Fibroblast of lung (primary cell): Measurements from ENCODE around the gene PMAIP1. TPM values are rescaled to one million over a fixed set of nuclear protein-coding genes. Genes with fewer than 3 reads are reported as not detected.

Source experiments
- DNase-seq, 2 donors: peaks; one replicate each; pipeline versions ENCODE4 v3.0.0 to v3.0.0-alpha.2; 2010; ENCODE audit warnings: low read depth in 2 of 2
- H2AFZ ChIP-seq: 2 replicates; pipeline ENCODE4 v1.5.1; 2012; ENCODE audit warnings: low read length, control low read depth, inconsistent platforms
- H3K27ac ChIP-seq: 2 replicates; pipeline ENCODE4 v1.5.1; 2011; ENCODE audit warnings: low read length, control low read depth; ENCODE audit not compliant: insufficient read depth
- H3K27me3 ChIP-seq: 2 replicates; pipeline ENCODE4 v1.5.1; 2011; ENCODE audit warnings: mild to moderate bottlenecking, low read length; ENCODE audit not compliant: control insufficient read depth, insufficient read depth
- H3K36me3 ChIP-seq: 2 replicates; pipeline ENCODE4 v1.5.1; 2011; ENCODE audit warnings: low read length; ENCODE audit not compliant: control insufficient read depth, insufficient read depth
- H3K4me1 ChIP-seq: 2 replicates; pipeline ENCODE4 v1.5.1; 2011; ENCODE audit warnings: low read length; ENCODE audit not compliant: control insufficient read depth, insufficient read depth; ENCODE audit errors: extremely low read depth
- H3K4me2 ChIP-seq: 2 replicates; pipeline ENCODE4 v1.5.1; 2011; ENCODE audit warnings: low read length, control low read depth; ENCODE audit not compliant: insufficient read depth; ENCODE audit errors: extremely low read depth
- H3K4me3 ChIP-seq, 4 experiments: fragments of 200-600 bp in 1 of 4; sonication (generic) in 1 of 4; replicated peaks in 1 of 4; 2 replicates each; pipeline ENCODE4 v1.5.1; 2011 to 2016; ENCODE audit warnings: low read length in 4 of 4, low read depth in 3 of 4, mild to moderate bottlenecking in 3 of 4, control low read depth in 2 of 4, inconsistent platforms in 1 of 4, mixed read lengths in 1 of 4; ENCODE audit not compliant: insufficient read depth in 1 of 4; ENCODE audit errors: control extremely low read depth in 1 of 4
- H3K79me2 ChIP-seq: 2 replicates; pipeline ENCODE4 v1.5.1; 2012; ENCODE audit warnings: mild to moderate bottlenecking, low read length, inconsistent platforms; ENCODE audit not compliant: control insufficient read depth, insufficient read depth
- H3K9ac ChIP-seq: 2 replicates; pipeline ENCODE4 v1.5.1; 2011; ENCODE audit warnings: mild to moderate bottlenecking, low read length, control low read depth; ENCODE audit not compliant: insufficient read depth
- H3K9me3 ChIP-seq: 2 replicates; pipeline ENCODE4 v1.5.1; 2012; ENCODE audit warnings: low read depth, low read length; ENCODE audit not compliant: control insufficient read depth, insufficient read depth
- H4K20me1 ChIP-seq: 2 replicates; pipeline ENCODE4 v1.5.1; 2011; ENCODE audit warnings: low read length; ENCODE audit not compliant: control insufficient read depth, insufficient read depth; ENCODE audit errors: extremely low read depth
- CTCF ChIP-seq, 2 donors: IDR thresholded peaks in 1 of 2; conservative IDR thresholded peaks in 1 of 2; 1 replicate in 1 of 2; 2 replicates in 1 of 2; pipeline ENCODE4 v1.5.1; 2011 to 2012; ENCODE audit warnings: low read length in 2 of 2, control low read depth in 1 of 2, inconsistent platforms in 1 of 2, low read depth in 1 of 2, mild to moderate bottlenecking in 1 of 2
- EZH2 ChIP-seq: IDR thresholded peaks from 2 replicates; pipeline ENCODE4 v1.5.1; 2012; ENCODE audit warnings: low read length, control low read depth, mild to moderate bottlenecking; ENCODE audit errors: missing control alignments
- polyA plus RNA-seq, 2 donors: library from polyadenylated mRNA; depleted of rRNA in 1 of 2; stranded (reverse) in 1 of 2; unstranded in 1 of 2; fragments of >200 nt; gene quantifications; 2 replicates each; pipeline ENCODE4 v1.2.1, GENCODE V29; 2011 to 2012; ENCODE audit warnings: missing spikeins in 1 of 2
- total RNA-seq: library from RNA; depleted of rRNA; stranded (reverse); fragments of >200 nt; gene quantifications from 2 replicates; pipeline ENCODE4 v1.2.1, GENCODE V29; 2014

PMAIP1 gene
- total and polyA plus RNA-seq, 2 donors (not counting 1 experiment from before 2014, with no cell fraction given), result 8.5 to 34.7 TPM

GRCh38 chr18:59902131-59902992, 2.6 kb downstream of the PMAIP1 start:
- no peak overlapping the region for H3K27ac ChIP-seq
- TF ChIP-seq EZH2 (no peak), CTCF (conservative IDR thresholded peaks at IDR 0.05 in 1 of 2, IDR thresholded peaks at IDR 0.05 in 1 of 2; ENCODE audit: low read depth in 1 of 2, low read length in 2 of 2) (no peak)
- H3K4me1 ChIP-seq, result peaks cover 11% of the 10 kb centered on the region
- no peaks in the 10 kb centered on the region for H3K9me3 ChIP-seq
- H3K4me3 ChIP-seq, result peak overlapping the region; percentile 76 to 98 (median 88)
- H3K36me3 ChIP-seq, result peaks cover 2% of the 10 kb centered on the region
- H4K20me1 ChIP-seq, result no peaks in the 10 kb centered on the region
- H3K4me2 ChIP-seq, result peak overlapping the region; percentile 61
- H3K9ac ChIP-seq, result no peak overlapping the region
- peak; percentile 88 to 95 for DNase-seq
- no peaks in the 10 kb centered on the region for H3K27me3 ChIP-seq
- H3K79me2 ChIP-seq, result peaks cover 22% of the 10 kb centered on the region
- H2AFZ ChIP-seq, result no peak overlapping the region

- DNase-seq, result no peak
- Histone ChIP-seq H4K20me1 (no peaks in the 10 kb centered on the region), H3K79me2 (peaks cover 22% of the 10 kb centered on the region), H3K27ac (no peak overlapping the region), H3K4me2 (no peak overlapping the region), H3K27me3 (no peaks in the 10 kb centered on the region), H3K4me3 (peak overlapping the region in 1 of 4 experiments; percentile 98), H3K9me3 (no peaks in the 10 kb centered on the region), H3K36me3 (peaks cover 2% of the 10 kb centered on the region), H3K4me1 (peaks cover 11% of the 10 kb centered on the region), H3K9ac (no peak overlapping the region), H2AFZ (no peak overlapping the region)
- no peak for TF ChIP-seq CTCF (conservative IDR thresholded peaks at IDR 0.05 in 1 of 2, IDR thresholded peaks at IDR 0.05 in 1 of 2; ENCODE audit: low read depth in 1 of 2, low read length in 2 of 2)
- no peak for TF ChIP-seq EZH2
Observed at GRCh38 chr18:59902993-59903610, 3.3 kb downstream of the PMAIP1 start.

GRCh38 chr18:59904011-59904601, 4.3 kb downstream of the PMAIP1 start:
- Histone ChIP-seq H3K4me3 (peak overlapping the region in 1 of 4 experiments; percentile 98), H3K27ac (no peak overlapping the region), H4K20me1 (no peaks in the 10 kb centered on the region), H3K4me2 (peak overlapping the region; percentile 26), H3K36me3 (peaks cover 2% of the 10 kb centered on the region), H3K9ac (no peak overlapping the region), H3K4me1 (peaks cover 17% of the 10 kb centered on the region), H3K27me3 (no peaks in the 10 kb centered on the region), H3K79me2 (peaks cover 20% of the 10 kb centered on the region), H2AFZ (no peak overlapping the region), H3K9me3 (no peaks in the 10 kb centered on the region)
- peak in 1 of 2 donors; percentile 46 for DNase-seq
- TF ChIP-seq CTCF (conservative IDR thresholded peaks at IDR 0.05 in 1 of 2, IDR thresholded peaks at IDR 0.05 in 1 of 2; ENCODE audit: low read depth in 1 of 2, low read length in 2 of 2), result no peak
- TF ChIP-seq EZH2, result no peak
